HG03354 (cell line): Measurements from ENCODE around the gene EIF1.

Source experiments
- ATAC-seq: cut with Tn5 transposase; IDR thresholded peaks from one replicate; pipeline ENCODE4 v1.9.1; 2021; ENCODE audit warnings: mild to moderate bottlenecking; ENCODE audit not compliant: unreplicated experiment, poor library complexity, severe bottlenecking

Gene EIF1

GRCh38 chr17:41725134-41725533, 36.4 kb downstream of the EIF1 start:
- no peak for ATAC-seq

GRCh38 chr17:41728056-41728455, 39.4 kb downstream of the EIF1 start:
- no peak for ATAC-seq

GRCh38 chr17:41730479-41730878, 41.8 kb downstream of the EIF1 start:
- ATAC-seq: no peak

- ATAC-seq: no peak
Observed at GRCh38 chr17:41731836-41732235, 43.2 kb downstream of the EIF1 start.

GRCh38 chr17:41733348-41734138, 44.9 kb downstream of the EIF1 start:
- no peak for ATAC-seq

GRCh38 chr17:41734139-41734948, 45.7 kb downstream of the EIF1 start, which contains the start of gene HAP1:
Gene HAP1 (minus strand): TSS chr17:41734643. CDS start chr17:41734634, 9 bp downstream.
- no peak for ATAC-seq

GRCh38 chr17:41734949-41735313, 46.2 kb downstream of the EIF1 start:
- no peak for ATAC-seq

- ATAC-seq: no peak
Observed at GRCh38 chr17:41735744-41736143, 47.1 kb downstream of the EIF1 start.

- no peak for ATAC-seq
Observed at GRCh38 chr17:41736983-41737679, 48.4 kb downstream of the EIF1 start.

GRCh38 chr17:41737680-41738023, 49.0 kb downstream of the EIF1 start:
- no peak for ATAC-seq

GRCh38 chr17:41738077-41738800, 49.6 kb downstream of the EIF1 start:
- ATAC-seq: no peak

- no peak for ATAC-seq
Observed at GRCh38 chr17:41738801-41739112, 50.1 kb downstream of the EIF1 start.

GRCh38 chr17:41739661-41740352, 51.1 kb downstream of the EIF1 start:
- no peak for ATAC-seq

- ATAC-seq: no peak
Observed at GRCh38 chr17:41740506-41740905, 51.8 kb downstream of the EIF1 start.

GRCh38 chr17:41741709-41742108, 53.0 kb downstream of the EIF1 start:
- ATAC-seq: no peak
